K562 (cell line): ENCODE results near the gene MFAP1.

Experiments
- KLF1 ChIP-seq: fragments of 450-650 bp; IDR thresholded peaks from 2 replicates; pipeline ENCODE4 v1.6.1; 2016; ENCODE audit warnings: missing genetic modification characterization, missing compliant biosample characterization
- ZFP36 ChIP-seq: fragments of 150-350 bp; IDR thresholded peaks from 2 replicates; pipeline ENCODE4 v1.6.1; 2018; ENCODE audit warnings: low read length, low read depth; ENCODE audit not compliant: partially characterized antibody

- TF ChIP-seq ZFP36 (no peak), KLF1 (0 out of 2 replicates have a peak, but pooled peaks have one; percentile 70)
These were observed 32.3 kb downstream of the MFAP1 start, which contains the start of gene SERF2 for GRCh38 chr15:43791993-43792760.
